NOMO-1 (cell line): ENCODE results near the gene PTBP1.
"Not testable (repeated sequence)": the region's sequence is repeated elsewhere in the genome, so short reads cannot be mapped to it uniquely, and the experiment has no call there.

Source experiments
- DNase-seq, 2 experiments: peaks; one replicate each; lab custom pipeline; 2025; ENCODE audit not compliant: unreplicated experiment in 2 of 2; lab: John Stamatoyannopoulos, UW

PTBP1 gene

GRCh38 chr19:850979-851335 lies 53.7 kb downstream of the PTBP1 start:
- no peak for DNase-seq

DNA sequence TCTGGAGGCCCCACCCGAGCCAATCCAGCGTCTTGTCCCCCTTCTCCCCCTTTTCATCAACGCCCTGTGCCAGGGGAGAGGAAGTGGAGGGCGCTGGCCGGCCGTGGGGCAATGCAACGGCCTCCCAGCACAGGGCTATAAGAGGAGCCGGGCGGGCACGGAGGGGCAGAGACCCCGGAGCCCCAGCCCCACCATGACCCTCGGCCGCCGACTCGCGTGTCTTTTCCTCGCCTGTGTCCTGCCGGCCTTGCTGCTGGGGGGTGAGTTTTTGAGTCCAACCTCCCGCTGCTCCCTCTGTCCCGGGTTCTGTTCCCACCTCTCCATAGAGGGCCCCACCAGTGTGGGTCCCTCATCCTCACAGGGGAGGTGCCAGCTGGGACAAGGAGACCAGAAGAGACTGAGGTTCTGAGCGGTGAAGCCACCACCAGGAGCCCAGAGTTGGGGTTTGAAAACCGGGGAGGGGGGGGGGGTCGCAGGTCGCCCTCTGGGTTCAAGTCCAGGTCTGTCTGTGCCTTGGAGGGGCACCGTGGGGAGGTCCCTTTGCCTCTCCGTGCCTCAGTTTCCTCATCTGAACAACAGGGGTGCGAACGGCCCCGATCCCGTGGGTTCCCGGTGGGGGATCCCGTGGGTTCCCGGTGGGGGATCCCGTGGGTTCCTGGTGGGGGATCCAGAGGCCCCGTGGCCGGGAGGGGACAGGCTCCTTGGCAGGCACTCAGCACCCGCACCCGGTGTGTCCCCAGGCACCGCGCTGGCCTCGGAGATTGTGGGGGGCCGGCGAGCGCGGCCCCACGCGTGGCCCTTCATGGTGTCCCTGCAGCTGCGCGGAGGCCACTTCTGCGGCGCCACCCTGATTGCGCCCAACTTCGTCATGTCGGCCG lies 55.1 kb downstream of the PTBP1 start, which contains the start of gene ELANE:
Gene ELANE (plus strand): TSS at position 168 of the 878 bp plus-strand sequence. CDS start 26 bp downstream, at position 194.
- DNase-seq: peak; percentile 54 to 74

GRCh38 chr19:853014-853585 lies 55.8 kb downstream of the PTBP1 start:
- no peak for DNase-seq

- DNase-seq: not testable (repeated sequence)
Observed at GRCh38 chr19:853614-854220, 56.5 kb downstream of the PTBP1 start.

DNA sequence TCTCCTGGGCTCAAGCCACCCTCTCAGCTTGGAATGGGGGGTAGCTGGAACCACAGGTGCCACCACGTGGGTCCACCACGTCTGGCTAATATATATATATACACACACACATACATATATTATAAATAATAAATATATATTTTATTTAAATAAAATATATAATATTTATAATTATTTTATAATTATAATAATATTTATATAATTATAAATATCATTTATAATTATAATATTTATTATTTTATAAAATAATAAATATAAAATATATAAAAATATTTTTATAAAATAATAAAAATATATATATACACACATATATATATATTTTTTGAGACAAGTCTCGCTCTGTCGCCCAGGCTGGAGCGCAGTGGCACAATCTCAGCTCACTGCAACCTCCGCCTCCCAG lies 57.3 kb downstream of the PTBP1 start:
- DNase-seq: no peak

DNA sequence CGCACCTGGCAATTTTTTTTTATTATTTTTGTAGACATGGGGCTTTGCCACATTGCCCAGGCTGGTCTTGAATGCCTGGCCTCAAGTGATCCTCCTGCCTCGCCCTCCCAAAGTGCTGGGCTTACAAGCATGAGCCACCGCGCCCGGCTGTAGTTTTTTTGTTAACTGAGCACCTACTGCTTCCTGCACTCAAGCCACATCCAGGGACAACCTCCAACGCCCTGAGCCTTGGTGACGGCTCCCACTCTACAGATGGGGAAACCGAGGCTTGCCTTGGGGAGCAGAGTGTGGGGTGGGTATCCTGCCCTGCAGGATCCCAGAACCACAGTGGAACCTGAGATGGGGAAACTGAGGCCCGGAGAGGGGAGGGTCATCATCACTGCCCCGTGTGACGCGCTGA lies 57.9 kb downstream of the PTBP1 start:
- DNase-seq: no peak

DNA sequence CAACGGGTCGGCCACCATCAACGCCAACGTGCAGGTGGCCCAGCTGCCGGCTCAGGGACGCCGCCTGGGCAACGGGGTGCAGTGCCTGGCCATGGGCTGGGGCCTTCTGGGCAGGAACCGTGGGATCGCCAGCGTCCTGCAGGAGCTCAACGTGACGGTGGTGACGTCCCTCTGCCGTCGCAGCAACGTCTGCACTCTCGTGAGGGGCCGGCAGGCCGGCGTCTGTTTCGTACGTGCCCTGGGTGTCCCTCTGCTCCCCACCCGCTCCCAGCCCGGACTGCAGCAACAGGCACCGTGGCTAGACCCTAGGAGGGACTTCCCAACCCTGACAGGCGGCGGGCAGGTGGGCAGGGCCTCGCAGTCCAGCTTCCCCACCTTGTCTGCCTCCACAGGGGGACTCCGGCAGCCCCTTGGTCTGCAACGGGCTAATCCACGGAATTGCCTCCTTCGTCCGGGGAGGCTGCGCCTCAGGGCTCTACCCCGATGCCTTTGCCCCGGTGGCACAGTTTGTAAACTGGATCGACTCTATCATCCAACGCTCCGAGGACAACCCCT lies 58.4 kb downstream of the PTBP1 start:
- DNase-seq: no peak

- no peak for DNase-seq
Observed at GRCh38 chr19:858284-858683, 61.0 kb downstream of the PTBP1 start.

DNA sequence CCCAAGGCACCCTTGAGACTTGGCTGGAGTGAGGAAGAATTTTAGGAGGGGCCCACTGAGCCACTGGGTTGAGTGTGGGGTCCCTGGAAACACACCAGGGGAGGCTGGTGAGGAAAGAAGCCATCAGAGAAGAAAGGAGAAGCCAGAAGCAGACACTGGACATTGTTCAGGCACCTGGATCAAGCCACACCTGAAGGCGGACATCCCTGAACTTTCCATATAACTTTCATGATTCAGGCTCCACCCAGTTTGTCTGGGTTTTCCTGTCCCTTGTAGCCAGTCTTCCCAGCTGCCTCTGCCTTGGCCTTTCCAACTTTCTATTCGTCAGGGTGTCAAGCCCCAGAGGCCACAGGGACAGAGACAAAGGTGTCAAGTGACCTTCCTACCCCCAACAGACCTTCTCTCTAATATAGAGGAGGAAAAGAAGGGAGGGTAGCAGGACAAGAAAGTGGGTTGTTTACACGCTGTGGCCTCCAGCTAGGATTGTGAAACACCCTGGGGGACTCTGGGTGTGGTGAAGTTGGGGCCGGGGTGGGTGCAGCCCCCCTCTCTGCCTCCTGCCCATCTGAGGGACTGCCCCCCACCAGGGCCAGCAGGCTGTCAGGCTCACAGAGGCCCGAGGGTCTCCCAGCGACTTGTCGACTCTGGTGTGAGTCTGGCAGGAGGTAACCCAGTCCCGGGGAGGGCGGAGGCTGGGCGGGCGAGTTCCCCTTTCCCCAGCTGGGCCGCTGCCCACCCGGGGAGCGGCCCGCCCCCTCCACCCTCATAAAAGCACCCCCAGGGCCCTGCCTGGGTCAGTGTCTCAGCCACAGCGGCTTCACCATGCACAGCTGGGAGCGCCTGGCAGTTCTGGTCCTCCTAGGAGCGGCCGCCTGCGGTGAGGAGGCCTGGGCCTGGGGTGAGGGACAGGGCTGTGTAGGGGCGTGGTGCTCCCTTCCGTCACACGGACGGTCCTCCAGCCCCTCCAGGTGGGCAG lies 61.9 kb downstream of the PTBP1 start, which contains the start of gene CFD:
Gene CFD (plus strand): TSS at position 797 of the 976 bp plus-strand sequence. CDS start 26 bp downstream, at position 823.
- DNase-seq: peak; percentile 67 to 68

GRCh38 chr19:861141-861755 lies 64.0 kb downstream of the PTBP1 start:
- DNase-seq: no peak
